H9 (cell line): Measurements from ENCODE around the gene THOC5. TPM values are rescaled to one million over a fixed set of nuclear protein-coding genes. Genes with fewer than 3 reads are reported as not detected.
"Not testable (repeated sequence)": the region's sequence is repeated elsewhere in the genome, so short reads cannot be mapped to it uniquely, and the experiment has no call there.

ENCODE experiments used
- DNase-seq: peaks from one replicate; pipeline ENCODE4 v3.0.0-alpha.2; 2017
- H2AFZ ChIP-seq: one replicate; pipeline ENCODE4 v1.6.1; 2013; ENCODE audit warnings: mild to moderate bottlenecking, low read length, control low read depth, moderate library complexity
- H2AK5ac ChIP-seq: 2 replicates; pipeline ENCODE4 v1.6.1; 2013; ENCODE audit warnings: low read length, control low read depth, mixed read lengths; ENCODE audit not compliant: insufficient read length
- H2BK120ac ChIP-seq: one replicate; pipeline ENCODE4 v1.6.1; 2013; ENCODE audit warnings: low read depth, mild to moderate bottlenecking, low read length, control low read depth, inconsistent platforms; ENCODE audit not compliant: poor library complexity, severe bottlenecking
- H2BK12ac ChIP-seq: 2 replicates; pipeline ENCODE4 v1.6.1; 2013; ENCODE audit warnings: low read length, control low read depth, mixed read lengths, low read depth; ENCODE audit not compliant: insufficient read length
- H2BK15ac ChIP-seq: 2 replicates; pipeline ENCODE4 v1.6.1; 2013; ENCODE audit warnings: low read depth, low read length, control low read depth
- H2BK20ac ChIP-seq: one replicate; pipeline ENCODE4 v1.6.1; 2013; ENCODE audit warnings: low read depth, mild to moderate bottlenecking, low read length, control low read depth, inconsistent platforms; ENCODE audit not compliant: poor library complexity, severe bottlenecking
- H2BK5ac ChIP-seq: 2 replicates; pipeline ENCODE4 v1.6.1; 2013; ENCODE audit warnings: low read length, control low read depth, mixed read lengths; ENCODE audit not compliant: insufficient read length
- H3K14ac ChIP-seq: 2 replicates; pipeline ENCODE4 v1.6.1; 2013; ENCODE audit warnings: low read length, control low read depth; ENCODE audit not compliant: insufficient read depth
- H3K18ac ChIP-seq: 2 replicates; pipeline ENCODE4 v1.6.1; 2013; ENCODE audit warnings: low read depth, mild to moderate bottlenecking, mixed read lengths, low read length, control low read depth; ENCODE audit not compliant: insufficient read length
- H3K23ac ChIP-seq: 2 replicates; pipeline ENCODE4 v1.6.1; 2013; ENCODE audit warnings: low read length, control low read depth, mixed read lengths, low read depth; ENCODE audit not compliant: insufficient read length
- H3K23me2 ChIP-seq: 2 replicates; pipeline ENCODE4 v1.6.1; 2013; ENCODE audit warnings: low read depth, mild to moderate bottlenecking, mixed read lengths, low read length, control low read depth; ENCODE audit not compliant: insufficient read length, poor library complexity, severe bottlenecking
- H3K27ac ChIP-seq: 2 replicates; pipeline ENCODE4 v1.5.1; 2013; ENCODE audit warnings: low read length, control low read depth, mixed read lengths, low read depth; ENCODE audit not compliant: insufficient read length
- H3K27me3 ChIP-seq: 2 replicates; pipeline ENCODE4 v1.6.1; 2013; ENCODE audit warnings: low read length, control low read depth, inconsistent platforms; ENCODE audit not compliant: insufficient read depth
- H3K4ac ChIP-seq: 2 replicates; pipeline ENCODE4 v1.6.1; 2013; ENCODE audit warnings: low read depth, mild to moderate bottlenecking, control low read depth, inconsistent platforms, low read length, moderate library complexity
- H3K4me1 ChIP-seq: 2 replicates; pipeline ENCODE4 v1.6.1; 2013; ENCODE audit warnings: low read length, control low read depth, inconsistent platforms; ENCODE audit not compliant: insufficient read depth
- H3K4me2 ChIP-seq: 2 replicates; pipeline ENCODE4 v1.6.1; 2013; ENCODE audit warnings: low read length, control low read depth, mixed read lengths; ENCODE audit not compliant: insufficient read length, insufficient read depth
- H3K56ac ChIP-seq: 2 replicates; pipeline ENCODE4 v1.6.1; 2013; ENCODE audit warnings: low read depth, mild to moderate bottlenecking, mixed read lengths, low read length, control low read depth; ENCODE audit not compliant: insufficient read length
- H3K79me1 ChIP-seq: 2 replicates; pipeline ENCODE4 v1.6.1; 2013; ENCODE audit warnings: low read depth, mild to moderate bottlenecking, moderate library complexity, low read length, control low read depth, inconsistent platforms; ENCODE audit not compliant: insufficient read depth, poor library complexity, severe bottlenecking
- H3K79me2 ChIP-seq: 2 replicates; pipeline ENCODE4 v1.6.1; 2013; ENCODE audit warnings: low read length, control low read depth, inconsistent platforms; ENCODE audit not compliant: insufficient read depth
- H3K9ac ChIP-seq: 2 replicates; pipeline ENCODE4 v1.6.1; 2013; ENCODE audit warnings: low read length, control low read depth, mixed read lengths; ENCODE audit not compliant: insufficient read length; ENCODE audit errors: extremely low read depth
- H3K9me3 ChIP-seq: one replicate; pipeline ENCODE4 v1.6.1; 2013; ENCODE audit warnings: low read depth, low read length, inconsistent platforms; ENCODE audit not compliant: control insufficient read depth
- H3T11ph ChIP-seq: one replicate; pipeline ENCODE4 v1.6.1; 2013; ENCODE audit warnings: mild to moderate bottlenecking, low read length, control low read depth, inconsistent platforms
- H4K20me1 ChIP-seq: one replicate; pipeline ENCODE4 v1.6.1; 2013; ENCODE audit not compliant: control insufficient read depth, insufficient read length, insufficient read depth
- H4K5ac ChIP-seq: 2 replicates; pipeline ENCODE4 v1.6.1; 2013; ENCODE audit warnings: low read depth, mild to moderate bottlenecking, mixed read lengths, low read length, control low read depth; ENCODE audit not compliant: insufficient read length
- H4K8ac ChIP-seq: replicated peaks from 2 replicates; pipeline ENCODE4 v1.6.1; 2013; ENCODE audit warnings: low read length, control low read depth, mixed read lengths, low read depth; ENCODE audit not compliant: insufficient read length
- H4K91ac ChIP-seq: 2 replicates; pipeline ENCODE4 v1.6.1; 2013; ENCODE audit warnings: low read depth, mild to moderate bottlenecking, moderate library complexity, mixed read lengths, low read length, control low read depth; ENCODE audit not compliant: insufficient read length
- H3K27ac Mint-ChIP-seq, 3 experiments: 2 replicates in 2 of 3; 3 replicates in 1 of 3; pipeline ENCODE4 v1.8.0; 2020 to 2021; ENCODE audit warnings: mixed read lengths in 3 of 3, mild to moderate bottlenecking in 1 of 3, moderate library complexity in 1 of 3
- H3K27me3 Mint-ChIP-seq: 2 replicates; pipeline ENCODE4 v1.8.0; 2021; ENCODE audit warnings: low read depth, mild to moderate bottlenecking, moderate library complexity, mixed read lengths
- H3K36me3 Mint-ChIP-seq, 3 experiments: 2 replicates in 2 of 3; 3 replicates in 1 of 3; pipeline ENCODE4 v1.8.0; 2020 to 2021; ENCODE audit warnings: low read depth in 3 of 3, mixed read lengths in 3 of 3; ENCODE audit not compliant: insufficient read depth in 1 of 3
- H3K4me1 Mint-ChIP-seq, 2 experiments: 2 replicates each; pipeline ENCODE4 v1.8.0; 2020; ENCODE audit warnings: mixed read lengths in 2 of 2
- H3K4me3 Mint-ChIP-seq, 2 experiments: 2 replicates in 1 of 2; 3 replicates in 1 of 2; pipeline ENCODE4 v1.8.0; 2020 to 2021; ENCODE audit warnings: mild to moderate bottlenecking in 2 of 2, mixed read lengths in 2 of 2, moderate library complexity in 1 of 2
- H3K9me3 Mint-ChIP-seq, 2 experiments: 2 replicates in 1 of 2; 3 replicates in 1 of 2; pipeline ENCODE4 v1.8.0; 2020; ENCODE audit warnings: mild to moderate bottlenecking in 2 of 2, mixed read lengths in 2 of 2, moderate library complexity in 1 of 2
- CTCF ChIP-seq: fragments of 200-600 bp; sonication (generic); conservative IDR thresholded peaks from 3 replicates; pipeline ENCODE4 v1.8.0; 2021; ENCODE audit warnings: antibody characterized with exemption, mild to moderate bottlenecking
- WGBS: extraction: QIAGEN DNeasy Blood & Tissue Kit; methylation state at CpG from one replicate; pipeline ENCODE4 v1.1.7; 2013; ENCODE audit warnings: missing lambda C conversion rate, low lambda C conversion rate, mixed read lengths; ENCODE audit not compliant: insufficient read length; ENCODE audit errors: extremely low coverage; 5-methylcytosine and 5-hydroxymethylcytosine counted together
- total RNA-seq: library from RNA; stranded (reverse); gene quantifications from 2 replicates; pipeline ENCODE4 v1.2.1, GENCODE V29; 2021

Gene THOC5
- total RNA-seq, 1 experiment from 2014 or later: 71.8 TPM

- H3K27ac Mint-ChIP-seq: no peak overlapping the region
- no CpG with 5 or more reads among the region's 10 CpGs for WGBS
- no peaks in the 10 kb centered on the region for H4K20me1 ChIP-seq
These were observed 42.9 kb upstream of the THOC5 start for GRCh38 chr22:29596408-29596807.

GRCh38 chr22:29594447-29594846 is 40.9 kb upstream of the THOC5 start:
- H2BK120ac ChIP-seq, H2BK15ac ChIP-seq, H3K18ac ChIP-seq, H3K9ac ChIP-seq, H4K8ac ChIP-seq, H3K14ac ChIP-seq, H3K36me3 Mint-ChIP-seq, H3K27me3 ChIP-seq, H3K9me3 ChIP-seq, H4K20me1 ChIP-seq, H4K5ac ChIP-seq, H3K4me3 Mint-ChIP-seq, H2AFZ ChIP-seq, H2AK5ac ChIP-seq, DNase-seq, H2BK5ac ChIP-seq, H3K23me2 ChIP-seq, H3K27ac Mint-ChIP-seq, H3K4me1 Mint-ChIP-seq, H3T11ph ChIP-seq, H3K4me2 ChIP-seq, H3K4ac ChIP-seq, H3K23ac ChIP-seq, H4K91ac ChIP-seq, H3K27me3 Mint-ChIP-seq, H3K79me2 ChIP-seq, H3K27ac ChIP-seq, H3K9me3 Mint-ChIP-seq, H2BK20ac ChIP-seq, H3K4me1 ChIP-seq, H3K79me1 ChIP-seq, H3K56ac ChIP-seq, H2BK12ac ChIP-seq: not testable (repeated sequence)
- no CpG with 5 or more reads among the region's 6 CpGs for WGBS

More at GRCh38 chr22:29596408-29596807, 42.9 kb upstream of the THOC5 start:
- H3K4me1 ChIP-seq: no peaks in the 10 kb centered on the region
- H4K91ac ChIP-seq: no peak overlapping the region
- no peak overlapping the region for H3K14ac ChIP-seq
- no peak overlapping the region for H3K9ac ChIP-seq
- no peak overlapping the region for H2BK5ac ChIP-seq
- H3K4me2 ChIP-seq: no peak overlapping the region
- H3K4ac ChIP-seq: no peak overlapping the region
- H2BK15ac ChIP-seq: no peak overlapping the region
- H4K5ac ChIP-seq: no peak overlapping the region
- no peak overlapping the region for H3K23ac ChIP-seq
- H3K23me2 ChIP-seq: no peaks in the 10 kb centered on the region
- H3K27me3 Mint-ChIP-seq: 0 out of 2 replicates have a peak, but pooled peaks cover 2% of the 10 kb centered on the region
- no peak overlapping the region for H3K18ac ChIP-seq
- H2BK12ac ChIP-seq: no peak overlapping the region
- no peaks in the 10 kb centered on the region for H3K27me3 ChIP-seq
- no peaks in the 10 kb centered on the region for H3K79me1 ChIP-seq
- H2AFZ ChIP-seq: no peak overlapping the region
- no peak overlapping the region for H2AK5ac ChIP-seq
- no peak overlapping the region for H2BK120ac ChIP-seq
- H3K4me3 Mint-ChIP-seq: no peak overlapping the region
- H3K36me3 Mint-ChIP-seq: no peaks in the 10 kb centered on the region; a peak in 1 of 7 replicates
- no peaks in the 10 kb centered on the region for H3K79me2 ChIP-seq
- no peak overlapping the region for H2BK20ac ChIP-seq
- H3K9me3 ChIP-seq: no peaks in the 10 kb centered on the region
- TF ChIP-seq CTCF: no peak
- 0 out of 4 replicates have a peak, but pooled peaks cover 0 to 2% of the 10 kb centered on the region in 2 experiments for H3K4me1 Mint-ChIP-seq
- no peaks in the 10 kb centered on the region; a peak in 1 of 5 replicates for H3K9me3 Mint-ChIP-seq
- no peak overlapping the region for H3K27ac ChIP-seq
- H4K8ac ChIP-seq: no peak overlapping the region
- no peak for DNase-seq
- no peak overlapping the region for H3K56ac ChIP-seq
- H3T11ph ChIP-seq: no peak overlapping the region
